ENCODE data around the gene TAB2. TPM values are rescaled to one million over a fixed set of nuclear protein-coding genes. Genes with fewer than 3 reads are reported as not detected.
"Not testable (repeated sequence)": the region's sequence is repeated elsewhere in the genome, so short reads cannot be mapped to it uniquely, and the experiment has no call there.

Gene TAB2
- total and polyA plus RNA-seq, 2 of the 8 experiments (the other 6 are each of a cell fraction or from before 2014, with no cell fraction given) = 40.4 to 63.0 TPM

GRCh38 chr6:149319422-149319821, 1.9 kb downstream of the TAB2 start (continued):
- TF ChIP-seq, protein P1, sequence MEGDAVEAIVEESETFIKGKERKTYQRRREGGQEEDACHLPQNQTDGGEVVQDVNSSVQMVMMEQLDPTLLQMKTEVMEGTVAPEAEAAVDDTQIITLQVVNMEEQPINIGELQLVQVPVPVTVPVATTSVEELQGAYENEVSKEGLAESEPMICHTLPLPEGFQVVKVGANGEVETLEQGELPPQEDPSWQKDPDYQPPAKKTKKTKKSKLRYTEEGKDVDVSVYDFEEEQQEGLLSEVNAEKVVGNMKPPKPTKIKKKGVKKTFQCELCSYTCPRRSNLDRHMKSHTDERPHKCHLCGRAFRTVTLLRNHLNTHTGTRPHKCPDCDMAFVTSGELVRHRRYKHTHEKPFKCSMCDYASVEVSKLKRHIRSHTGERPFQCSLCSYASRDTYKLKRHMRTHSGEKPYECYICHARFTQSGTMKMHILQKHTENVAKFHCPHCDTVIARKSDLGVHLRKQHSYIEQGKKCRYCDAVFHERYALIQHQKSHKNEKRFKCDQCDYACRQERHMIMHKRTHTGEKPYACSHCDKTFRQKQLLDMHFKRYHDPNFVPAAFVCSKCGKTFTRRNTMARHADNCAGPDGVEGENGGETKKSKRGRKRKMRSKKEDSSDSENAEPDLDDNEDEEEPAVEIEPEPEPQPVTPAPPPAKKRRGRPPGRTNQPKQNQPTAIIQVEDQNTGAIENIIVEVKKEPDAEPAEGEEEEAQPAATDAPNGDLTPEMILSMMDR (IDR thresholded peaks at IDR 0.05; ENCODE audit: control extremely low read depth in 1 of 3, insufficient read depth in 1 of 3, low read depth in 1 of 3, low read length in 3 of 3) = no peak
- TF ChIP-seq PHF8 (conservative IDR thresholded peaks at IDR 0.05; ENCODE audit: low read depth, low read length) = no peak
- TF ChIP-seq BACH1 (IDR thresholded peaks at IDR 0.05; ENCODE audit: low read length) = no peak

DNA sequence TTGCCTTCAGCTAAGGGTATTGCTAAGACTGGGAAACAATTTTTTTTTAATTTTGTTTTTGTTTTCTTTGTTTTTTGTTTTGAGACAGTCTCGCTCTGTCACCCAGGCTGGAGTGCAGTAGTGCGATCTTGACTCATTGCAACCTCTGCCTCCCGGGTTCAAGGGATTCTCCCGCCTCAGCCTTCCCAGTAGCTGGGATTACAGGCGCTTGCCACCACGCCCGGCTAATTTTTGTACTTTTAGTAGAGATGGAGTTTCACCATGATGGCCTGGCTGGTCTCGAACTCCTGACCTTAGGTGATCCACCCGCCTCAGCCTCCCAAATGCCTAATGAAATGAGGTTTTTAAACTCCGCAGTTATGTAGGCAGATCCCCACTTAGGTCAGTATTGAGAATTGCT, 2.5 kb downstream of the TAB2 start:
- H3K9ac ChIP-seq (replicated peaks in 1 of 4; ENCODE audit: extremely low read depth in 1 of 4, low read depth in 3 of 4, low read length in 3 of 4); H3K9me3 ChIP-seq (ENCODE audit: insufficient read depth in 2 of 2, low read depth in 1 of 2, low read length in 1 of 2); H3K36me3 ChIP-seq (ENCODE audit: control insufficient read depth in 2 of 4, insufficient read depth in 4 of 4, low read length in 3 of 4); FAIRE-seq; H3K27me3 ChIP-seq (replicated peaks in 1 of 4; ENCODE audit: control insufficient read depth in 3 of 4, extremely low read depth in 1 of 4, insufficient read depth in 3 of 4, low read length in 3 of 4); H2AK5ac ChIP-seq (ENCODE audit: low read depth, low read length); H3K23ac ChIP-seq (ENCODE audit: insufficient read length); DNase-seq (ENCODE audit: low read depth in 1 of 2, low spot score in 2 of 2); H3K14ac ChIP-seq (ENCODE audit: insufficient read length); H4K20me1 ChIP-seq (replicated peaks in 1 of 2; ENCODE audit: control insufficient read depth in 1 of 2, insufficient read depth in 2 of 2, low read length in 2 of 2); H2BK20ac ChIP-seq (ENCODE audit: low read length); H2BK120ac ChIP-seq (replicated peaks; ENCODE audit: low read depth, low read length); H2BK15ac ChIP-seq (ENCODE audit: low read length); H3K18ac ChIP-seq (ENCODE audit: extremely low read depth, low read length); H3K56ac ChIP-seq (replicated peaks; ENCODE audit: insufficient read length, low read depth, low read length); H3K79me1 ChIP-seq (ENCODE audit: low read depth, low read length); H3K4ac ChIP-seq (replicated peaks; ENCODE audit: insufficient read length, low read depth, low read length); CTCF ChIA-PET (ENCODE audit: partially characterized antibody); H4K91ac ChIP-seq (replicated peaks; ENCODE audit: insufficient read length, low read length); POLR2A ChIA-PET (ENCODE audit: partially characterized antibody); H4K8ac ChIP-seq (ENCODE audit: extremely low read depth, insufficient read depth, low read length); H3K4me1 ChIP-seq (replicated peaks in 1 of 4; ENCODE audit: control insufficient read depth in 3 of 4, insufficient read depth in 4 of 4, low read length in 3 of 4); H4K5ac ChIP-seq (ENCODE audit: insufficient read length, low read depth, low read length); H2BK5ac ChIP-seq (ENCODE audit: low read depth, low read length); H3K27ac ChIP-seq (ENCODE audit: low read depth, low read length); H3K23me2 ChIP-seq (ENCODE audit: low read depth, low read length); H2BK12ac ChIP-seq (ENCODE audit: low read depth, low read length); H2AFZ ChIP-seq (ENCODE audit: low read length): not testable (repeated sequence)
- Histone ChIP-seq H3K4me3 (ENCODE audit: extremely low read depth in 1 of 4, insufficient read depth in 2 of 4, low read depth in 3 of 4, low read length in 4 of 4) (peak overlapping the region in 1 of 4 experiments; percentile 93; a peak in 1 of 8 replicates), H3K79me2 (ENCODE audit: control insufficient read depth in 1 of 2, insufficient read depth in 2 of 2, low read length in 2 of 2) (peaks cover 15 to 68% of the 10 kb centered on the region in 2 experiments), H3K4me2 (ENCODE audit: insufficient read depth in 1 of 2, low read depth in 2 of 2, low read length in 2 of 2) (peak overlapping the region in 1 of 2 experiments; percentile 84; a peak in 2 of 4 replicates)
- WGBS, 2 experiments (ENCODE audit: extremely low coverage in 1 of 2, insufficient coverage in 1 of 2, insufficient read length in 1 of 2, insufficient replicate concordance in 2 of 2, low coverage in 1 of 2, low lambda C conversion rate in 2 of 2, missing lambda C conversion rate in 1 of 2) = 89% methylated on average over 10 of the region's 10 CpGs; no CpG with 5 or more reads in 1 of the 2 experiments
